ENCODE measurements around the gene PVALEF.
A peak's percentile ranks its signal among the peaks of the same experiment; 100 is the strongest.

The PVALEF gene

DNA sequence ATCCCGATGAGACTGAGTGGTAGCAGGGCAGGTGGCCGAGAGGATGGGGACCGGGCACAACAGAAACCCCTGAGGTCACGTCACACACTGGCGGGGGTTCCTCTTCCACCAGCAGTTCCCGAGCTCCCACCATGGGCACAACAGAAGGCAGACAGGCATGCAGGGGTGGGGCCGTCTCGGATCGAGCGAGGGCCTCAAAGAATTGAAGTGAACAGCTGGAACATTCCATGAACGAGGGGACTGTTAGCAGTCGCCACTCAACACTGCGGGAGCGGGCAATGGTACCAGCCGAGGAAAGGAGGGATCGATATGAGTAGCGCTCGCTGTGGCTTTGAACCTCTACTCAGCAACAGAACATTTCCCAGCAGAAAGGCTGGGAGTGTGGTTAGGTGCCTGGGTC lies 52.2 kb downstream of the PVALEF start:
- Histone ChIP-seq H2BK12ac (ENCODE audit: low read length) (no peak overlapping the region), H3K23ac (ENCODE audit: low read depth, low read length, poor library complexity) (peak overlapping the region; percentile 65), H2AK5ac (ENCODE audit: low read depth, low read length) (no peak overlapping the region), H3K9me3 (replicated peaks in 1 of 2; ENCODE audit: control insufficient read depth in 2 of 2, insufficient read depth in 1 of 2, low read depth in 1 of 2, low read length in 2 of 2) (peaks cover 0 to 1% of the 10 kb centered on the region in 2 donors), H3K36me3 (replicated peaks in 1 of 2; ENCODE audit: control insufficient read depth in 2 of 2, insufficient read depth in 2 of 2, low read length in 2 of 2) (peaks cover 12 to 37% of the 10 kb centered on the region in 2 donors), H3K4me1 (ENCODE audit: control insufficient read depth in 2 of 2, insufficient read depth in 1 of 2, low read depth in 1 of 2, low read length in 2 of 2) (peaks cover 11 to 16% of the 10 kb centered on the region in 2 donors), H3K9ac (ENCODE audit: low read depth, low read length, poor library complexity) (peak overlapping the region; percentile 70), H3K27me3 (ENCODE audit: control insufficient read depth in 3 of 3, insufficient read depth in 3 of 3, low read depth in 1 of 3, low read length in 3 of 3) (no peaks in the 10 kb centered on the region), H3K4me2 (ENCODE audit: insufficient read depth, low read length, poor library complexity, severe bottlenecking) (no peak overlapping the region), H2BK15ac (ENCODE audit: low read length) (no peak overlapping the region), H4K91ac (ENCODE audit: low read depth, low read length, poor library complexity) (no peak overlapping the region), H3K4ac (ENCODE audit: low read length) (no peak overlapping the region), H3K14ac (ENCODE audit: low read length) (no peak overlapping the region), H4K8ac (ENCODE audit: low read depth, low read length) (peak overlapping the region; percentile 17), H3K4me3 (ENCODE audit: low read length in 2 of 2) (no peak overlapping the region), H3K18ac (ENCODE audit: low read length) (no peak overlapping the region), H2AFZ (ENCODE audit: low read length) (no peak overlapping the region), H2BK5ac (ENCODE audit: low read length) (no peak overlapping the region), H3K79me1 (ENCODE audit: low read depth, low read length) (peaks cover 22% of the 10 kb centered on the region), H3K27ac (replicated peaks; ENCODE audit: low read length) (no peak overlapping the region), H2BK120ac (ENCODE audit: low read depth, low read length) (no peak overlapping the region)
- no CpG with 5 or more reads among the region's 18 CpGs for WGBS, 2 donors (ENCODE audit: extremely low coverage in 2 of 2, insufficient read length in 2 of 2, insufficient replicate concordance in 1 of 2)
- DNase-seq (ENCODE audit: low spot score) = no peak

DNA sequence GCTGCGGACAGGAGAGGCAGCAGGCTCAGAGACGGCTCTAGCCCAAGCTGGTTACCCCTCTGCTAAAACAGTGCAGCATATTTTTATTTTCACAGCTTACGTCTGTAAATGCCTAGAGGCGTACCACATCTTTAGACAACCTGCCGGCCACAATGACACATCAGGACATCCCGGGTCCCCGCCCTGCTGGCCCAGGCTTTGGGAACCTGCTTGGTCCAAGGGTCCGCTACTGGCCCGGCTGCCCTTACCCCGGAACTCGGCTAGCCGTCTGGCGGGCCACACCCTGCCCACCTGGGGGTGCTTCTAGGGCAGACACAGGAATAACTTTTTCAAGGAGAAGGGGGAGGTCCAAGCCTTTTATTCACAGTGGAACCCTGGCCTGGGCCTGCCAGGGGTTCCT lies 53.2 kb downstream of the PVALEF start:
- Histone ChIP-seq H2BK5ac (ENCODE audit: low read length) (no peak overlapping the region), H3K27me3 (ENCODE audit: control insufficient read depth in 3 of 3, insufficient read depth in 3 of 3, low read depth in 1 of 3, low read length in 3 of 3) (no peaks in the 10 kb centered on the region), H2BK120ac (ENCODE audit: low read depth, low read length) (no peak overlapping the region), H3K14ac (ENCODE audit: low read length) (no peak overlapping the region), H2AK5ac (ENCODE audit: low read depth, low read length) (no peak overlapping the region), H4K8ac (ENCODE audit: low read depth, low read length) (no peak overlapping the region), H3K23ac (ENCODE audit: low read depth, low read length, poor library complexity) (no peak overlapping the region), H3K36me3 (replicated peaks in 1 of 2; ENCODE audit: control insufficient read depth in 2 of 2, insufficient read depth in 2 of 2, low read length in 2 of 2) (peaks cover 12 to 35% of the 10 kb centered on the region in 2 donors), H2BK15ac (ENCODE audit: low read length) (no peak overlapping the region), H3K18ac (ENCODE audit: low read length) (no peak overlapping the region), H2AFZ (ENCODE audit: low read length) (no peak overlapping the region), H4K91ac (ENCODE audit: low read depth, low read length, poor library complexity) (no peak overlapping the region), H3K9me3 (replicated peaks in 1 of 2; ENCODE audit: control insufficient read depth in 2 of 2, insufficient read depth in 1 of 2, low read depth in 1 of 2, low read length in 2 of 2) (peaks cover 0 to 1% of the 10 kb centered on the region in 2 donors), H3K4me1 (ENCODE audit: control insufficient read depth in 2 of 2, insufficient read depth in 1 of 2, low read depth in 1 of 2, low read length in 2 of 2) (peaks cover 11 to 17% of the 10 kb centered on the region in 2 donors), H3K4me2 (ENCODE audit: insufficient read depth, low read length, poor library complexity, severe bottlenecking) (no peak overlapping the region), H3K9ac (ENCODE audit: low read depth, low read length, poor library complexity) (no peak overlapping the region), H3K79me1 (ENCODE audit: low read depth, low read length) (peaks cover 20% of the 10 kb centered on the region), H3K27ac (replicated peaks; ENCODE audit: low read length) (no peak overlapping the region), H3K4ac (ENCODE audit: low read length) (no peak overlapping the region), H3K4me3 (ENCODE audit: low read length in 2 of 2) (no peak overlapping the region), H2BK12ac (ENCODE audit: low read length) (no peak overlapping the region)
- no peak for DNase-seq (ENCODE audit: low spot score)
- WGBS, 2 donors (ENCODE audit: extremely low coverage in 2 of 2, insufficient read length in 2 of 2, insufficient replicate concordance in 1 of 2) = no CpG with 5 or more reads among the region's 13 CpGs

DNA sequence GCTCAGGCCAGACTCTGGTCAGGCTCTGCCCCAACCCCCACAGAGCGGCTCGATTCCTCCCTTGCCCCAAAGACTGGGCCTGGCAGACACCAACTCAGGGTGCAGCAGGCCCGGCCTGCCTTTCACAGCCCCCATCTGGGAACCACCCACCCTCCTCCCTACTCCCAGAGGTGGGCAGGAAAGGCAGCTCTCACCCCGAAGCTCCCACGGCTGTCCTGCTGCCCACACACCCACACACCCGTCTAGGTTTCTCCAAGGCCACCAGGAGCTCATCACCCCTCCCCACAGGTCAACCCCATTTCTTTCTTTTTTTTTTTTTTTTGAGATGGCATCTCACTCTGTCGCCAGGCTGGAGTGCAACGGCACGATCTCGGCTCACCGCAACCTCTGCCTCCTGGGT lies 53.7 kb downstream of the PVALEF start:
- DNase-seq (ENCODE audit: low spot score) = no peak
- Histone ChIP-seq H2AFZ (ENCODE audit: low read length) (no peak overlapping the region), H3K79me1 (ENCODE audit: low read depth, low read length) (peaks cover 20% of the 10 kb centered on the region), H2BK12ac (ENCODE audit: low read length) (no peak overlapping the region), H3K27ac (replicated peaks; ENCODE audit: low read length) (no peak overlapping the region), H3K4me3 (ENCODE audit: low read length in 2 of 2) (no peak overlapping the region), H3K27me3 (ENCODE audit: control insufficient read depth in 3 of 3, insufficient read depth in 3 of 3, low read depth in 1 of 3, low read length in 3 of 3) (no peaks in the 10 kb centered on the region), H3K14ac (ENCODE audit: low read length) (no peak overlapping the region), H2BK5ac (ENCODE audit: low read length) (no peak overlapping the region), H3K4ac (ENCODE audit: low read length) (no peak overlapping the region), H3K4me1 (ENCODE audit: control insufficient read depth in 2 of 2, insufficient read depth in 1 of 2, low read depth in 1 of 2, low read length in 2 of 2) (peaks cover 13 to 20% of the 10 kb centered on the region in 2 donors), H4K8ac (ENCODE audit: low read depth, low read length) (no peak overlapping the region), H3K36me3 (replicated peaks in 1 of 2; ENCODE audit: control insufficient read depth in 2 of 2, insufficient read depth in 2 of 2, low read length in 2 of 2) (peaks cover 12 to 31% of the 10 kb centered on the region in 2 donors), H3K9me3 (replicated peaks in 1 of 2; ENCODE audit: control insufficient read depth in 2 of 2, insufficient read depth in 1 of 2, low read depth in 1 of 2, low read length in 2 of 2) (no peaks in the 10 kb centered on the region), H3K18ac (ENCODE audit: low read length) (no peak overlapping the region), H3K23ac (ENCODE audit: low read depth, low read length, poor library complexity) (no peak overlapping the region), H3K4me2 (ENCODE audit: insufficient read depth, low read length, poor library complexity, severe bottlenecking) (no peak overlapping the region), H2BK15ac (ENCODE audit: low read length) (no peak overlapping the region), H2BK120ac (ENCODE audit: low read depth, low read length) (no peak overlapping the region), H3K9ac (ENCODE audit: low read depth, low read length, poor library complexity) (no peak overlapping the region), H4K91ac (ENCODE audit: low read depth, low read length, poor library complexity) (no peak overlapping the region), H2AK5ac (ENCODE audit: low read depth, low read length) (no peak overlapping the region)
- no CpG with 5 or more reads among the region's 11 CpGs for WGBS, 2 donors (ENCODE audit: extremely low coverage in 2 of 2, insufficient read length in 2 of 2, insufficient replicate concordance in 1 of 2)

- Histone ChIP-seq H3K4ac (ENCODE audit: low read length) (no peak overlapping the region), H3K79me1 (ENCODE audit: low read depth, low read length) (peaks cover 20% of the 10 kb centered on the region), H3K4me2 (ENCODE audit: insufficient read depth, low read length, poor library complexity, severe bottlenecking) (no peak overlapping the region), H3K18ac (ENCODE audit: low read length) (no peak overlapping the region), H3K9ac (ENCODE audit: low read depth, low read length, poor library complexity) (peak overlapping the region; percentile 21), H3K14ac (ENCODE audit: low read length) (no peak overlapping the region), H3K4me1 (ENCODE audit: control insufficient read depth in 2 of 2, insufficient read depth in 1 of 2, low read depth in 1 of 2, low read length in 2 of 2) (peaks cover 13 to 20% of the 10 kb centered on the region in 2 donors), H3K23ac (ENCODE audit: low read depth, low read length, poor library complexity) (peak overlapping the region; percentile 85), H2BK5ac (ENCODE audit: low read length) (peak overlapping the region; percentile 75), H3K27me3 (ENCODE audit: control insufficient read depth in 3 of 3, insufficient read depth in 3 of 3, low read depth in 1 of 3, low read length in 3 of 3) (no peaks in the 10 kb centered on the region), H3K9me3 (replicated peaks in 1 of 2; ENCODE audit: control insufficient read depth in 2 of 2, insufficient read depth in 1 of 2, low read depth in 1 of 2, low read length in 2 of 2) (no peaks in the 10 kb centered on the region), H2BK120ac (ENCODE audit: low read depth, low read length) (peak overlapping the region; percentile 54), H2BK12ac (ENCODE audit: low read length) (no peak overlapping the region), H4K91ac (ENCODE audit: low read depth, low read length, poor library complexity) (no peak overlapping the region), H4K8ac (ENCODE audit: low read depth, low read length) (no peak overlapping the region), H3K36me3 (replicated peaks in 1 of 2; ENCODE audit: control insufficient read depth in 2 of 2, insufficient read depth in 2 of 2, low read length in 2 of 2) (peaks cover 12 to 31% of the 10 kb centered on the region in 2 donors), H2BK15ac (ENCODE audit: low read length) (peak overlapping the region; percentile 58), H3K27ac (replicated peaks; ENCODE audit: low read length) (no peak overlapping the region), H3K4me3 (ENCODE audit: low read length in 2 of 2) (peak overlapping the region in 1 of 2 donors; percentile 38), H2AK5ac (ENCODE audit: low read depth, low read length) (no peak overlapping the region), H2AFZ (ENCODE audit: low read length) (no peak overlapping the region)
- no peak for DNase-seq (ENCODE audit: low spot score)
- WGBS, 2 donors (ENCODE audit: extremely low coverage in 2 of 2, insufficient read length in 2 of 2, insufficient replicate concordance in 1 of 2) = no CpG with 5 or more reads among the region's 24 CpGs
Measured at GRCh38 chr17:81219476-81220180, 54.3 kb downstream of the PVALEF start.
